Activated T-cell treated with anti-CD3 and anti-CD28 coated beads, Interleukin-2, amount 50 U/mL, for 1 hour (primary cell): ENCODE results near the gene PAFAH1B1.
A peak's percentile ranks its signal among the peaks of the same experiment; 100 is the strongest.
"Not testable (repeated sequence)": the region's sequence is repeated elsewhere in the genome, so short reads cannot be mapped to it uniquely, and the experiment has no call there.

Source experiments
- DNase-seq: peaks from one replicate; pipeline ENCODE4 v3.0.0-alpha.2; 2020

The PAFAH1B1 gene

GRCh38 chr17:2592971-2593820 is at the start of gene PAFAH1B1:
TSS of gene PAFAH1B1 (plus strand) at chr17:2593654. CDS start at chr17:2638289, 44,635 bp downstream.
- DNase-seq: peak; percentile 96

- DNase-seq: no peak
These were observed 48.1 kb upstream of the PAFAH1B1 start for GRCh38 chr17:2545393-2545792.

GRCh38 chr17:2547176-2547575 is 46.3 kb upstream of the PAFAH1B1 start:
- DNase-seq: no peak

- not testable (repeated sequence) for DNase-seq
These were observed 45.4 kb upstream of the PAFAH1B1 start for GRCh38 chr17:2548026-2548425.

- no peak for DNase-seq
These were observed 43.9 kb upstream of the PAFAH1B1 start for GRCh38 chr17:2549392-2550211.

- DNase-seq: no peak
These were observed 42.0 kb upstream of the PAFAH1B1 start for GRCh38 chr17:2551493-2551892.

- no peak for DNase-seq
These were observed 41.5 kb upstream of the PAFAH1B1 start for GRCh38 chr17:2551928-2552327.

- no peak for DNase-seq
These were observed 32.8 kb upstream of the PAFAH1B1 start for GRCh38 chr17:2560658-2561057.

- no peak for DNase-seq
These were observed 31.1 kb upstream of the PAFAH1B1 start for GRCh38 chr17:2562162-2562858.

GRCh38 chr17:2563061-2563460 is 30.4 kb upstream of the PAFAH1B1 start:
- DNase-seq: no peak

- no peak for DNase-seq
These were observed 29.9 kb upstream of the PAFAH1B1 start for GRCh38 chr17:2563543-2563942.

GRCh38 chr17:2564877-2565276 is 28.6 kb upstream of the PAFAH1B1 start:
- no peak for DNase-seq

- DNase-seq: no peak
These were observed 27.4 kb upstream of the PAFAH1B1 start for GRCh38 chr17:2566056-2566455.

- no peak for DNase-seq
These were observed 21.7 kb upstream of the PAFAH1B1 start for GRCh38 chr17:2571523-2572303.

GRCh38 chr17:2572304-2572609 is 21.2 kb upstream of the PAFAH1B1 start:
- DNase-seq: not testable (repeated sequence)

- no peak for DNase-seq
These were observed 13.3 kb upstream of the PAFAH1B1 start for GRCh38 chr17:2580151-2580550.

GRCh38 chr17:2580661-2581060 is 12.8 kb upstream of the PAFAH1B1 start:
- no peak for DNase-seq

- DNase-seq: no peak
These were observed 11.0 kb upstream of the PAFAH1B1 start for GRCh38 chr17:2582493-2582892.

- DNase-seq: no peak
These were observed 2.3 kb upstream of the PAFAH1B1 start for GRCh38 chr17:2591040-2591640.

- DNase-seq: peak; percentile 84
These were observed 617 bp downstream of the PAFAH1B1 start for GRCh38 chr17:2593821-2594721.
